PC-3 (cell line): Measurements from ENCODE around the gene BMP7. TPM values are rescaled to one million over a fixed set of nuclear protein-coding genes. Genes with fewer than 3 reads are reported as not detected.

Experiments used
- ATAC-seq: fragments of 200-7000 bp; cut with Tn5 transposase; 2 replicates; pipeline ENCODE4 v1.9.1; 2020; ENCODE audit warnings: mild to moderate bottlenecking, moderate library complexity
- BruUV-seq: library from RNA; stranded (reverse); fragments of 400-500 nt; replicated peaks from 2 replicates; lab custom pipeline; 2021; lab: Mats Ljungman, UMichigan
- CTCF ChIA-PET: fragments of 300-600 bp; sonication (Branson Sonifier 250); formaldehyde crosslinking; loops from one replicate; lab custom pipeline; 2022; ENCODE audit warnings: antibody characterized with exemption; lab: Charles Lee
- POLR2A ChIA-PET: fragments of 300-600 bp; sonication (Branson Sonifier 250); formaldehyde crosslinking; loops from one replicate; lab custom pipeline; 2022; ENCODE audit warnings: antibody characterized with exemption; ENCODE audit not compliant: unreplicated experiment; lab: Charles Lee
- DNase-seq: peaks from one replicate; pipeline ENCODE4 v3.0.0-alpha.2; 2015
- H2AFZ ChIP-seq: fragments of 300-600 bp; sonication (generic); 2 replicates; pipeline ENCODE4 v1.6.0; 2016; ENCODE audit warnings: antibody characterized with exemption, low read length
- H3F3A ChIP-seq: fragments of 300-600 bp; sonication (generic); one replicate; pipeline ENCODE4 v1.6.0; 2017; ENCODE audit warnings: antibody characterized with exemption, low read length, control low read depth, mild to moderate bottlenecking; ENCODE audit not compliant: unreplicated experiment
- H3K27ac ChIP-seq: fragments of 300-600 bp; sonication (generic); 2 replicates; pipeline ENCODE4 v1.5.1; 2016; ENCODE audit warnings: mild to moderate bottlenecking, low read length
- H3K27me3 ChIP-seq: fragments of 300-600 bp; sonication (generic); 2 replicates; pipeline ENCODE4 v1.6.1; 2016; ENCODE audit warnings: low read length, mixed read lengths
- H3K36me3 ChIP-seq: fragments of 300-600 bp; sonication (generic); 2 replicates; pipeline ENCODE4 v1.6.1; 2016; ENCODE audit warnings: low read depth, mixed run types, low read length, mixed read lengths
- H3K4me1 ChIP-seq: fragments of 300-600 bp; sonication (generic); 2 replicates; pipeline ENCODE4 v1.5.1; 2016; ENCODE audit warnings: low read length; ENCODE audit not compliant: insufficient read depth
- H3K4me2 ChIP-seq: fragments of 300-600 bp; sonication (generic); 2 replicates; pipeline ENCODE4 v1.6.0; 2016; ENCODE audit warnings: low read length
- H3K4me3 ChIP-seq: fragments of 300-600 bp; sonication (generic); 2 replicates; pipeline ENCODE4 v1.5.1; 2016; ENCODE audit warnings: mild to moderate bottlenecking, low read length, mixed read lengths
- H3K79me2 ChIP-seq: fragments of 300-600 bp; sonication (generic); 2 replicates; pipeline ENCODE4 v1.6.1; 2017; ENCODE audit warnings: low read length, mixed read lengths
- H3K9ac ChIP-seq: fragments of 300-600 bp; sonication (generic); 2 replicates; pipeline ENCODE4 v1.6.0; 2016; ENCODE audit warnings: mild to moderate bottlenecking, low read length
- H3K9me2 ChIP-seq: fragments of 300-600 bp; sonication (generic); replicated peaks from 2 replicates; pipeline ENCODE4 v1.6.1; 2016; ENCODE audit warnings: mixed run types, low read length, mixed read lengths
- H3K9me3 ChIP-seq: fragments of 300-600 bp; sonication (generic); 2 replicates; pipeline ENCODE4 v1.6.1; 2016; ENCODE audit warnings: low read length, mixed read lengths
- H4K20me1 ChIP-seq: fragments of 300-600 bp; sonication (generic); 2 replicates; pipeline ENCODE4 v1.6.1; 2016; ENCODE audit warnings: low read length, mixed read lengths
- CTCF ChIP-seq: fragments of 300-600 bp; sonication (generic); conservative IDR thresholded peaks from 2 replicates; pipeline ENCODE4 v1.5.1; 2017; ENCODE audit warnings: antibody characterized with exemption, low read depth, mild to moderate bottlenecking, low read length
- EZH2 ChIP-seq: fragments of 300-600 bp; sonication (generic); IDR thresholded peaks from one replicate; pipeline ENCODE4 v1.6.1; 2017; ENCODE audit warnings: antibody characterized with exemption, mild to moderate bottlenecking, low read length; ENCODE audit not compliant: unreplicated experiment
- EZH2phosphoT487 ChIP-seq: fragments of 300-600 bp; sonication (generic); IDR thresholded peaks from 2 replicates; pipeline ENCODE4 v1.6.1; 2018; ENCODE audit warnings: mild to moderate bottlenecking, antibody characterized with exemption, low read length, borderline replicate concordance
- intact Hi-C: fragments of 100-400 bp; cut with micrococcal nuclease; formaldehyde crosslinking; loops from 2 replicates; pipeline ENCODE4 v1.9.0; 2023
- total RNA-seq: library from RNA; depleted of rRNA; stranded (reverse); fragments of >200 nt; gene quantifications from 2 replicates; pipeline ENCODE4 v1.2.3, GENCODE V29; 2014

BMP7 gene
- total RNA-seq, 1 experiment from 2014 or later = not detected

DNA sequence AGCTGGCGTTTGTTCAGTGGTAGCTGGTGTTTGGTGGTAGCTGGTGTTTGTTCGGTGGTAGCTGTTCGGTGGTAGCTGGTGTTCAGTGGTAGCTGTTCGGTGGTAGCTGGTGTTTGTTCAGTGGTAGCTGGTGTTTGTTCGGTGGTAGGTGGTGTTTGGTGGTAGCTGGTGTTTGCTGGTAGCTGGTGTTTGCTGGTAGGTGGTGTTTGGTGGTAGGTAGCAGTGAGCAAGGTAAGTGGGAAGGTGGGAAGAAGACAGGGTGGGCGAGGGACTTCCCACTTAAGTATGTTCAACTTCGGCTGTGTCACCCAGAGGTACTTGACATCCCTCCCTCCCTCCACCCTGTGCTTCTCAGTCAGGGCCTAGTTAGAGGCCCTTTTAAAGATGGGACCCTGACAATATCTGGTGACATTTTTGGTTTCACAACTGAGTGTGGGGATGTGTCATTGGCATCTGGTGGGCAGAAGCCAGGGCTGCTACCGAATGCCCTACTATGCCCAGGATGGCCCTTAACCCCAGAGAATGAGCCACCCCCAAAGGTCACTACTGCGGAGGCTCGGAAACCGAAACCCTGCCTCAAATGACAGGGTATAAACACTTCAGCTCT is 47.3 kb downstream of the BMP7 start:
- Histone ChIP-seq H3K9me2 (no peaks in the 10 kb centered on the region), H3F3A (no peaks in the 10 kb centered on the region), H2AFZ (no peak overlapping the region), H3K27ac (no peak overlapping the region), H3K9me3 (no peaks in the 10 kb centered on the region), H3K9ac (no peak overlapping the region), H4K20me1 (no peaks in the 10 kb centered on the region), H3K36me3 (no peaks in the 10 kb centered on the region), H3K4me1 (0 out of 2 replicates have a peak, but pooled peaks cover 5% of the 10 kb centered on the region), H3K4me2 (no peak overlapping the region), H3K27me3 (no peaks in the 10 kb centered on the region; the same call in 1 of the 2 replicates), H3K4me3 (no peak overlapping the region), H3K79me2 (no peaks in the 10 kb centered on the region)
- ATAC-seq = no peak
- no peak for DNase-seq
- CTCF ChIA-PET = no interaction called here
- intact Hi-C loops = no loop called here
- no TSS peak for BruUV-seq
- POLR2A ChIA-PET = no interaction called here
- no peak for TF ChIP-seq CTCF
- TF ChIP-seq EZH2 = no peak
- no peak for TF ChIP-seq EZH2phosphoT487

DNA sequence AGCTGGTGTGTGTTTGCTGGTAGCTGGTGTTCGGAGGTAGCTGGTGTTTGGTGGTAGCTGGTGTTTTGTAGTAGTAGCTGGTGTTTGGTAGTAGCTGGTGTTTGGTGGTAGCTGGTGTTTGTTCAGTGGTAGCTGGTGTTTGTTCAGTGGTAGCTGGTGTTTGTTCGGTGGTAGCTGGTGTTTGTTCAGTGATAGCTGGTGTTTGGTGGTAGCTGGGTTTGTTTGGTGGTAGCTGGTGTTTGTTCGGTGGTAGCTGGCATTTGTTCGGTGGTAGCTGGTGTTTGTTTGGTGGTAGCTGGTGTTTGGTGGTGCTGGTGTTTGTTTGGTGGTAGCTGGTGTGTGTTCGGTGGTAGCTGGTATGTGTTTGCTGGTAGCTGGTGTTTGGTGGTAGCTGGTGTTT is 48.0 kb downstream of the BMP7 start:
- no peak for DNase-seq
- no peak for TF ChIP-seq EZH2phosphoT487
- TF ChIP-seq EZH2 = no peak
- TF ChIP-seq CTCF = no peak
- ChIA-PET POLR2A (no interaction called here), CTCF (no interaction called here)
- no peak overlapping the region for H3K9ac ChIP-seq
- H3K9me2 ChIP-seq = no peaks in the 10 kb centered on the region
- no peak overlapping the region for H2AFZ ChIP-seq
- no peak overlapping the region for H3K27ac ChIP-seq
- 0 out of 2 replicates have a peak, but pooled peaks cover 5% of the 10 kb centered on the region for H3K4me1 ChIP-seq
- no peak overlapping the region for H3K4me3 ChIP-seq
- H3K9me3 ChIP-seq = no peaks in the 10 kb centered on the region
- H3F3A ChIP-seq = no peaks in the 10 kb centered on the region
- ATAC-seq = no peak
- no peaks in the 10 kb centered on the region; the same call in 1 of the 2 replicates for H3K27me3 ChIP-seq
- no peaks in the 10 kb centered on the region for H3K36me3 ChIP-seq
- no TSS peak for BruUV-seq
- no peaks in the 10 kb centered on the region for H3K79me2 ChIP-seq
- H3K4me2 ChIP-seq = no peak overlapping the region
- no peaks in the 10 kb centered on the region for H4K20me1 ChIP-seq
- intact Hi-C loops = no loop called here

- Histone ChIP-seq H3K9me3 (no peaks in the 10 kb centered on the region), H3K27me3 (no peaks in the 10 kb centered on the region; the same call in 1 of the 2 replicates), H3K9me2 (no peaks in the 10 kb centered on the region), H3K9ac (no peak overlapping the region), H3K4me1 (peaks cover 9% of the 10 kb centered on the region), H3K4me3 (no peak overlapping the region), H3K79me2 (no peaks in the 10 kb centered on the region), H3K27ac (no peak overlapping the region), H3K4me2 (no peak overlapping the region), H2AFZ (no peak overlapping the region), H4K20me1 (no peaks in the 10 kb centered on the region), H3K36me3 (no peaks in the 10 kb centered on the region), H3F3A (no peaks in the 10 kb centered on the region)
- intact Hi-C loops = no loop called here
- CTCF ChIA-PET = no interaction called here
- POLR2A ChIA-PET = no interaction called here
- DNase-seq = no peak
- TF ChIP-seq CTCF (no peak), EZH2 (no peak), EZH2phosphoT487 (no peak)
- no TSS peak for BruUV-seq
- no peak for ATAC-seq
These were observed 48.6 kb downstream of the BMP7 start for GRCh38 chr20:57217802-57218201.
